NT2/D1 (cell line): ENCODE results near the gene SAYSD1.

Source experiments
- SUZ12 ChIP-seq: IDR thresholded peaks from 2 replicates; pipeline ENCODE4 v1.6.1; 2011; ENCODE audit not compliant: insufficient read length, insufficient read depth; ENCODE audit errors: extremely low read depth
- YY1 ChIP-seq: IDR thresholded peaks from 2 replicates; pipeline ENCODE4 v1.6.1; 2011; ENCODE audit not compliant: insufficient read length, insufficient read depth

GRCh38 chr6:39055661-39056060 is 59.3 kb downstream of the SAYSD1 start:
- no peak for TF ChIP-seq YY1
- no peak for TF ChIP-seq SUZ12
